Lung (tissue), 12 donors: ENCODE data around the gene CGNL1. TPM values are rescaled to one million over a fixed set of nuclear protein-coding genes. Genes with fewer than 3 reads are reported as not detected.

Experiments used
- ATAC-seq: fragments of 200-7000 bp; cut with Tn5 transposase; one replicate; pipeline ENCODE4 v1.9.1; 2020; ENCODE audit warnings: moderate number of reproducible peaks; ENCODE audit not compliant: insufficient read depth, low FRiP score
- DNase-seq, 3 donors: peaks; one replicate each; pipeline ENCODE4 v3.0.0-alpha.2; 2013 to 2017
- H3K27ac ChIP-seq, 2 donors: one replicate each; pipeline ENCODE4 v1.5.1; 2013; ENCODE audit warnings: mild to moderate bottlenecking in 2 of 2, moderate library complexity in 2 of 2, control low read depth in 1 of 2, inconsistent platforms in 1 of 2, low read depth in 1 of 2, low read length in 1 of 2
- H3K27me3 ChIP-seq, 3 donors: one replicate each; pipeline ENCODE4 v1.5.1; 2013; ENCODE audit warnings: low read length in 2 of 3; ENCODE audit not compliant: control insufficient read depth in 3 of 3, insufficient read depth in 3 of 3
- H3K36me3 ChIP-seq, 4 donors: one replicate each; pipeline ENCODE4 v1.5.1; 2013; ENCODE audit warnings: low read length in 4 of 4, mild to moderate bottlenecking in 1 of 4, moderate library complexity in 1 of 4; ENCODE audit not compliant: control insufficient read depth in 4 of 4, insufficient read depth in 4 of 4
- H3K4me1 ChIP-seq, 5 donors: one replicate each; pipeline ENCODE4 v1.5.1; 2013; ENCODE audit warnings: low read length in 5 of 5, mild to moderate bottlenecking in 2 of 5, moderate library complexity in 1 of 5; ENCODE audit not compliant: control insufficient read depth in 5 of 5, insufficient read depth in 5 of 5
- H3K4me3 ChIP-seq: one replicate; pipeline ENCODE4 v1.5.1; 2013; ENCODE audit warnings: mild to moderate bottlenecking, control low read depth, moderate library complexity
- H3K9ac ChIP-seq, 2 donors: one replicate each; pipeline ENCODE4 v1.5.1; 2013; ENCODE audit warnings: low read length in 2 of 2, control low read depth in 1 of 2; ENCODE audit not compliant: insufficient read depth in 1 of 2
- H3K9me3 ChIP-seq, 4 donors: one replicate each; pipeline ENCODE4 v1.5.1; 2013; ENCODE audit warnings: low read length in 3 of 4, mild to moderate bottlenecking in 1 of 4, moderate library complexity in 1 of 4; ENCODE audit not compliant: control insufficient read depth in 4 of 4, insufficient read depth in 3 of 4
- WGBS, 2 donors: extraction: QIAGEN DNeasy Blood & Tissue Kit; methylation state at CpG; one replicate each; pipeline ENCODE4 v1.1.7; 2013; 5-methylcytosine and 5-hydroxymethylcytosine counted together
- polyA plus RNA-seq, 2 donors: library from polyadenylated mRNA; stranded (reverse); fragments of 200-250 nt; gene quantifications; one replicate each; pipeline ENCODE4 v1.2.1, GENCODE V29; 2013
- total RNA-seq, 2 donors: library from RNA; depleted of rRNA in 1 of 2; stranded (reverse); fragments of >200 nt in 1 of 2; gene quantifications; one replicate each; pipeline ENCODE4 v1.2.1, GENCODE V29; 2014 to 2021
- TF ChIP-seq, protein P1 (sequence below): IDR thresholded peaks from 2 replicates; pipeline ENCODE4 v1.5.1; 2012; ENCODE audit warnings: mild to moderate bottlenecking; ENCODE audit errors: control extremely low read depth, extremely low read depth
- donor health status: control.
- donor health status: control.
- donor health status: Bipolar disorder and iron deficiency.
- donor health status: healthy.
- donor health status: DM: yes; HTN: yes; CAD: no.

Gene CGNL1
- total and polyA plus RNA-seq, 4 donors, result 9.0 to 42.5 (median 22.9) TPM

- no peaks in the 10 kb centered on the region for H3K9me3 ChIP-seq
- no peaks in the 10 kb centered on the region for H3K36me3 ChIP-seq
- no peaks in the 10 kb centered on the region for H3K27me3 ChIP-seq
- ATAC-seq, result no peak
- TF ChIP-seq, protein P1, sequence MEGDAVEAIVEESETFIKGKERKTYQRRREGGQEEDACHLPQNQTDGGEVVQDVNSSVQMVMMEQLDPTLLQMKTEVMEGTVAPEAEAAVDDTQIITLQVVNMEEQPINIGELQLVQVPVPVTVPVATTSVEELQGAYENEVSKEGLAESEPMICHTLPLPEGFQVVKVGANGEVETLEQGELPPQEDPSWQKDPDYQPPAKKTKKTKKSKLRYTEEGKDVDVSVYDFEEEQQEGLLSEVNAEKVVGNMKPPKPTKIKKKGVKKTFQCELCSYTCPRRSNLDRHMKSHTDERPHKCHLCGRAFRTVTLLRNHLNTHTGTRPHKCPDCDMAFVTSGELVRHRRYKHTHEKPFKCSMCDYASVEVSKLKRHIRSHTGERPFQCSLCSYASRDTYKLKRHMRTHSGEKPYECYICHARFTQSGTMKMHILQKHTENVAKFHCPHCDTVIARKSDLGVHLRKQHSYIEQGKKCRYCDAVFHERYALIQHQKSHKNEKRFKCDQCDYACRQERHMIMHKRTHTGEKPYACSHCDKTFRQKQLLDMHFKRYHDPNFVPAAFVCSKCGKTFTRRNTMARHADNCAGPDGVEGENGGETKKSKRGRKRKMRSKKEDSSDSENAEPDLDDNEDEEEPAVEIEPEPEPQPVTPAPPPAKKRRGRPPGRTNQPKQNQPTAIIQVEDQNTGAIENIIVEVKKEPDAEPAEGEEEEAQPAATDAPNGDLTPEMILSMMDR, result no peak
- no peak for DNase-seq
- WGBS, 2 donors, result 22 to 26% methylated on average over 14 to 18 of the region's 18 CpGs
- H3K27ac ChIP-seq, result peak overlapping the region; percentile 41 to 96
- H3K4me1 ChIP-seq, result peaks cover 0 to 21% (median 10%) of the 10 kb centered on the region in 5 donors
- H3K9ac ChIP-seq, result no peak overlapping the region
- H3K4me3 ChIP-seq, result peak overlapping the region; percentile 35
Observed at GRCh38 chr15:57591237-57591821, 215.0 kb downstream of the CGNL1 start.

GRCh38 chr15:57591822-57592367 is 215.6 kb downstream of the CGNL1 start, which contains the start of gene MYZAP:
Gene MYZAP (plus strand): TSS chr15:57591904. CDS start chr15:57592035, 131 bp downstream.
- Histone ChIP-seq H3K36me3 (no peaks in the 10 kb centered on the region), H3K9ac (no peak within 1 kb of the TSS), H3K27ac (peak within 1 kb of the TSS; percentile 76 to 99), H3K27me3 (no peaks in the 10 kb centered on the region), H3K9me3 (no peaks in the 10 kb centered on the region), H3K4me1 (peaks cover 0 to 21% (median 12%) of the 10 kb centered on the region in 5 donors), H3K4me3 (peak within 1 kb of the TSS; percentile 61)
- TF ChIP-seq, protein P1, result no peak
- 3 to 7% methylated on average over 32 to 58 of the region's 58 CpGs for WGBS, 2 donors
- ATAC-seq (peak; percentile 87), DNase-seq (peak in 2 of 3 donors; percentile 42 to 64)

DNA sequence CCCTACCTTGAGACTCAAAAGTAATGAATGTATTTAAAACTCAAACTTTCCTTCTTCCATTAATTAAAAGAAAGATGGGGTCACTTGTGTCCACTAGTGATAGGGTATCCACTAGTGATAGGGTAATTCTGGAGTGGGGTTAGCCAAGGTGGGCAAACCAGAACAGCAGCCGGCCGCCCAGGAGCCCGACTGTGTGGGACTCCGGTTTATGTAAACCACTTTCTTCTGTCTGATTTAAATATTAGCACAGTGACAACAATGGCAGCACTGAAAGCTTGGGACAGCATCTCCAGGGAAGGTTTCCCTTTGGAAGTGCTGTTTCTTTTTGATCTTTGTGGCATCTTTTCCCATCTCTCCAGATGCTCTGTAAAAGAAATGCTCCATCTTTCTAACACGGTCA is 216.1 kb downstream of the CGNL1 start:
- DNase-seq (no peak), ATAC-seq (no peak)
- Histone ChIP-seq H3K4me3 (peak overlapping the region; percentile 61), H3K4me1 (peaks cover 0 to 21% (median 12%) of the 10 kb centered on the region in 5 donors), H3K9ac (no peak overlapping the region), H3K36me3 (no peaks in the 10 kb centered on the region), H3K27me3 (no peaks in the 10 kb centered on the region), H3K9me3 (no peaks in the 10 kb centered on the region), H3K27ac (peak overlapping the region; percentile 20 to 99)
- TF ChIP-seq, protein P1, result no peak
- 59 to 79% methylated on average over 5 of the region's 5 CpGs for WGBS, 2 donors
